ENCODE data around the gene FBXO28.
"Not testable (repeated sequence)": the region's sequence is repeated elsewhere in the genome, so short reads cannot be mapped to it uniquely, and the experiment has no call there.

DNA sequence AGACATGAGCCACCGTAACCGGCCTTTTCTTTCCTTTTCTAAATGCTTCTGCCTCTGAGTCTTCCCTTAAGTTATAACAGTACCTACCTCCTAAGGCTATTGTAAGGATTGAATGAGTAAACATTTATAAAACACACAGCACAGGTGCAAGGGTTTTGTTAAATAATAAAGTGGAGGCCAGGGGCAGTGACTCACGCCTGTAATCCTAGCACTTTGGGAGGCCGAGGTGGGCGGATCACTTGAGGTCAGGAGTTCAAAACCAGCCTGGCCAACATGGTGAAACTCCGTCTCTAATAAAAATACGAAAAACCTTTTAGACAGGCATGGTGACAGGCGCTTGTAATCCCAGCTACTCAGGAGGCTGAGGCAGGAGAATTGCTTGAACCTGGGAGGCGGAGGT lies 34.3 kb upstream of the FBXO28 start:
- TF ChIP-seq, protein P1, sequence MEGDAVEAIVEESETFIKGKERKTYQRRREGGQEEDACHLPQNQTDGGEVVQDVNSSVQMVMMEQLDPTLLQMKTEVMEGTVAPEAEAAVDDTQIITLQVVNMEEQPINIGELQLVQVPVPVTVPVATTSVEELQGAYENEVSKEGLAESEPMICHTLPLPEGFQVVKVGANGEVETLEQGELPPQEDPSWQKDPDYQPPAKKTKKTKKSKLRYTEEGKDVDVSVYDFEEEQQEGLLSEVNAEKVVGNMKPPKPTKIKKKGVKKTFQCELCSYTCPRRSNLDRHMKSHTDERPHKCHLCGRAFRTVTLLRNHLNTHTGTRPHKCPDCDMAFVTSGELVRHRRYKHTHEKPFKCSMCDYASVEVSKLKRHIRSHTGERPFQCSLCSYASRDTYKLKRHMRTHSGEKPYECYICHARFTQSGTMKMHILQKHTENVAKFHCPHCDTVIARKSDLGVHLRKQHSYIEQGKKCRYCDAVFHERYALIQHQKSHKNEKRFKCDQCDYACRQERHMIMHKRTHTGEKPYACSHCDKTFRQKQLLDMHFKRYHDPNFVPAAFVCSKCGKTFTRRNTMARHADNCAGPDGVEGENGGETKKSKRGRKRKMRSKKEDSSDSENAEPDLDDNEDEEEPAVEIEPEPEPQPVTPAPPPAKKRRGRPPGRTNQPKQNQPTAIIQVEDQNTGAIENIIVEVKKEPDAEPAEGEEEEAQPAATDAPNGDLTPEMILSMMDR (IDR thresholded peaks at IDR 0.05), result not testable (repeated sequence)
- not testable (repeated sequence) for TF ChIP-seq POLR2A (IDR thresholded peaks at IDR 0.05)

All from tibial nerve (tissue), 3 donors.